ENCODE results near the gene CEP57L1.
"Not testable (repeated sequence)": the region's sequence is repeated elsewhere in the genome, so short reads cannot be mapped to it uniquely, and the experiment has no call there.

Gene CEP57L1

GRCh38 chr6:109117346-109118035 lies 22.2 kb downstream of the CEP57L1 start:
- DNase-seq: no peak

DNA sequence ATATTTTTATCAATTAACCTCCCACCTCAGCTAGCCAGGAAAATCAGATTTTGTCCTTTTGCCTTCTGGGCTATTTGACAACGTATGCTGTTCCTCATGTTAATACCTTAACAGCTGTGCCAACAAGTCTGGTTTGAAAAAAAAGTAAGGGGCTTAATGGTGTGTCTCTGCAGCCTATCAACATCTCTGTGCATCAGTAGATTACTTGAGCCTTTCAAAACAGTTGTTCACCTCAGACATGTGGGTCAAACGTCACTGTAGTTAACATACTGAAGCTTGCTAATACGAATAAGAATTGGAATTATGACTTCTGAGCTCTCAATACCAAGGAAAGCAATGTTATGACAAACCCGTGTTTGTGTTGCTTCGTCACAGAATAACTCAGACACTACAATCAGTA lies 23.0 kb downstream of the CEP57L1 start:
- DNase-seq: no peak

- no peak for DNase-seq
Measured at GRCh38 chr6:109118871-109119354, 23.6 kb downstream of the CEP57L1 start.

DNA sequence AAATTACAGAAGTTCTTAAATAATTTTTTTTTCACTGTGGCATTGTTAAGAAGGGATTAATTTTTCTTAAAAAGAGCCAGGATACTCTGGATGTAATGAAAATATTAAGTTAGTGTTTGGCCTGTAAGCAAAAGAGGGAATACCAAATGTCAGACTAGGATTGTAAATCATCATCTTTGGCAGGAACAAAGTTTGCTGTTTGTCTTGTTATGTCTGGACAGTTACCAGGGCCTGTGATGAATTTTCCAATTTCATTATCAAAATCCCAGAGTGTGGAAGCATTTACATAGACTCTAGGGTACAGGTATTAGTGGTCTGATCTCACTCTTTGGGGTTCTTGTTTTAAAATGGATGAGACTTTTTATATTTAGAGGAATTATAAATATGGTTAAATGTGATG lies 26.1 kb downstream of the CEP57L1 start:
- DNase-seq: no peak

DNA sequence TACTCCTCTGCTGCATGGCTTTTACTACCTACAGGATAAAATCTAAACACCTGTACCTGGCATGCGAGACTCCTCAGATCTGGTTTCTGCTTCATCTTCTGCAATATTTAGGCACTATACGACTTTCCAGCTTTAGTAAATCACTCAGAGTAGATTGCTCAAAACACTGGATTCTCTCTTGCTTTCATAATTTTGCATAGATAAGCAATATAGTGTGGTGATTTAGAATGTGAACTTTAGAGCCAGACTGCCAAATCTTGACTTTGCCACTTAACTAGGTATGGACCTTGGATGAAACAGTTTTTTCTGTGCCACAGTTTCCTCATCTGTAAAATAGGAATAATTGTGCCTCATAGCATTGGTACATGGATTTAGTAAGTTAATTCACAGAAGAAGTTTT lies 28.9 kb downstream of the CEP57L1 start:
- DNase-seq: no peak

DNA sequence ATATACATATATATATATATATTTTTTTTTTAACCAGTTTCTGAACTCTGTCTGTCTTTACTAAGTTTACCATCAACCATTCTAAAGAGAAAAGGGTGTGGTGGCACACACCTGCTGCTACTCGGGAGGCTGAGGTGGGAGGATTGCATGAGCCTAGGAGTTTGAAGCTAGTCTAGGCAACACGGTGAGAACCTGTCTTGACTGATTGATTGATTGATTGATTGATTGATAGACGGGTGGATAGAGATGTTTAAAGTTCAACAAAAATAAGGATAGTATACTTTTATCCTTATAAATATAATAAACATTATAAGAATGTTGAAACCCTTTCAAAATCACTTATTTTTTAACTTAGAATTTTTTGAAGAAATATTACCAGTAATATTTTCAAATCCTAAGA lies 30.2 kb downstream of the CEP57L1 start:
- no peak for DNase-seq

DNA sequence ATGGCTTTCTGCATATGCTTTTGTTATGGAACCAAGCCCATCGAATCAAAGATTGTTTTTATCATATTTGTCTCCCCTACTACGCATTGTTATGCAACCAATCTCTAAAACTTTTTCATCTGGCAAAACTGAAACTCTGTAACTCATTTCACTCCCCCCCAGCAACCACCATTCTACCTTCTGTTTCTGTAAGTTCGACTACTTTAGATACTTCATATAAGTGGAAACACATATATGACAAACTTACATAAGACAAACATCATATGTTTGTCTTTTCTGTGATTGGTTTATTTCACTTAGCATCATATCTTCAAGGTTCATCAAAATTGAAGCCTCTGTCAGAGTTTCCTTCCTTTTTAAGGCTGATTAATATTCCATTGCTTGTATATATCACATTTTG lies 34.8 kb downstream of the CEP57L1 start:
- no peak for DNase-seq

GRCh38 chr6:109135600-109135999 lies 40.3 kb downstream of the CEP57L1 start:
- DNase-seq: not testable (repeated sequence)

- not testable (repeated sequence) for DNase-seq
Measured at GRCh38 chr6:109136039-109136438, 40.7 kb downstream of the CEP57L1 start.

GRCh38 chr6:109136530-109136929 lies 41.2 kb downstream of the CEP57L1 start:
- DNase-seq: not testable (repeated sequence)

DNA sequence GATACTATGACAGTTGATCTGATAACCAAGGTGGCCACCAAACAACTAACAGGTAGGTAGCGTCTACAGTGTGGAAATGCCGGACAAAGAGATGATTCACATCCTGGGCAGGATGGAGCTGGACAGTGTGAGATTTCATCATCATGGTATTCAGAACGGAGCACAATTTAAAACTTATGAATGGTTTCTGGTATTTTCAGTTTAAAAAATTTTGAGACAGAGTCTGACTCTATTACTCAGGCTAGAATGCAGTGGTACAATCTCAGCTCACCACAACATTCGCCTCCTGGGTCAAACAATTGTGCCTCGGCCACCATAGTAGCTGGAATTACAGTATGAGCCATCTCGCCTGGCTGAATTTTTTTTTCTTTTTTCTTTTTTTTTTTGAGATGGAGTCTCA lies 43.8 kb downstream of the CEP57L1 start:
- no peak for DNase-seq

GRCh38 chr6:109142067-109142466 lies 46.8 kb downstream of the CEP57L1 start:
- not testable (repeated sequence) for DNase-seq

- DNase-seq: no peak
Measured at GRCh38 chr6:109143191-109143590, 47.9 kb downstream of the CEP57L1 start.

DNA sequence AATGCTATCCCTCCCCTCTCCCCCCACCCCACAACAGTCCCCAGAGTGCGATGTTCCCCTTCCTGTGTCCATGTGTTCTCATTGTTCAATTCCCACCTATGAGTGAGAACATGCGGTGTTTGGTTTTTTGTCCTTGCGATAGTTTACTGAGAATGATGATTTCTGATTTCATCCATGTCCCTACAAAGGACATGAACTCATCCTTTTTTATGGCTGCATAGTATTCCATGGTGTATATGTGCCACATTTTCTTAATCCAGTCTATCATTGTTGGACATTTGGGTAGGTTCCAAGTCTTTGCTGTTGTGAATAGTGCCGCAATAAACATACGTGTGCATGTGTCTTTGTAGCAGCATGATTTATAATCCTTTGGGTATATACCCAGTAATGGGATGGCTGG lies 52.9 kb downstream of the CEP57L1 start:
- not testable (repeated sequence) for DNase-seq

DNA sequence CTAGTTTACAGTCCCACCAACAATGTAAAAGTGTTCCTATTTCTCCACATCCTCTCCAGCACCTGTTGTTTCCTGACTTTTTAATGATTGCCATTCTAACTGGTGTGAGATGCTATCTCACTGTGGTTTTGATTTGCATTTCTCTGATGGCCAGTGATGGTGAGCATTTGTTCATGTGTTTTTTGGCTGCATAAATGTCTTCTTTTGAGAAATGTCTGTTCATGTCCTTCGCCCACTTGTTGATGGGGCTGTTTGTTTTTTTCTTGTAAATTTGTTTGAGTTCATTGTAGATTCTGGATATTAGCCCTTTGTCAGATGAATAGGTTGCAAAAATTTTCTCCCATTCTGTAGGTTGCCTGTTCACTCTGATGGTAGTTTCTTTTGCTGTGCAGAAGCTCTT lies 53.4 kb downstream of the CEP57L1 start:
- not testable (repeated sequence) for DNase-seq

GRCh38 chr6:109153752-109154151 lies 58.4 kb downstream of the CEP57L1 start:
- no peak for DNase-seq

- no peak for DNase-seq
Measured at GRCh38 chr6:109164331-109164730, 69.0 kb downstream of the CEP57L1 start.

DNA sequence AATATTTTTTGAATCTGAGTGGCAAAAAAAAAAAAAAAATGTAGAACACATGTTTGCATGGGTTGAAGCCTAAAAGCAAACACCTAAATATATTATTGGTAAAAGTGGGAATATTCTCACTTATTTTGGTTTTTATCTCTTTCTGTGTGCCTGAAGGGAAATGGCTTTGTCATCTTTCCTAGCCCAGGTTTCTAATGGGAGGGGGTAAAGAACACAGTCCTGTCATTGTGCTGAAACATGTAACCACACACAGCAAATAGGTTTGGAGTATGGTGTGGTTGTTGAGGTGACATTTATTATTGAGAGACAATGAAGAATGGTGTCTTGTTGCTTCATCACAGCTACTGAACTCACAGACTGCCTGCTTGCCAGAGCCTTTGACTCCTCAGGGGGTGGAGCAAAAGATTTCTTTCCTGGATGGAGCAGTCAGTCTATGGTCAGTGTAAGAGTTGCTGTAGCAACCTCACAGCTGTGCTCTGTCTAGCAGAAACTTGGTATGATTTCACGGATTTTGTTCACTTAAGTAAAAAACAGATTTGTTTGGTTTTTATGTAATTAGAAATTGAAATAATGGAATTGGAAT lies 70.2 kb downstream of the CEP57L1 start:
- DNase-seq: no peak

- no peak for DNase-seq
Measured at GRCh38 chr6:109166673-109167072, 71.4 kb downstream of the CEP57L1 start.

GRCh38 chr6:109167562-109167961 lies 72.3 kb downstream of the CEP57L1 start:
- DNase-seq: no peak

DNA sequence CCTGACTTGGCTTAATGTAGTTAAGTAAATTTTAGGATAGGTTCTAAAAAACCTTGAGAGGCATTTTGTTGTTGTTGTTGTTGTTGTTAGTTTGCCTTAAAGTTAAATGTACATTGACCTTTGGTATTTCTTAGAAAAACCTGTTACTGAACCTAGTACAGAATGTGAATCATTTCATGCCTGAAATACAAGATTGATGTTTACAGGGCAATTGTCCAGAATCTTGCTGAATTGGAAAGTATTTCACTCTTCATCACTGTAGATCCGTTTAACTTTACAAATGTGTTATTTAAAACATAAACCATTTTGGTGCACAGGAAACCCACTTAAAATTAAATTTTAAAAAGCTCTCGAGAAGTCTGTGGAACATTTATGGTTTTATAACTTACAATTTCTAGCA lies 75.0 kb downstream of the CEP57L1 start:
- DNase-seq: no peak

DNA sequence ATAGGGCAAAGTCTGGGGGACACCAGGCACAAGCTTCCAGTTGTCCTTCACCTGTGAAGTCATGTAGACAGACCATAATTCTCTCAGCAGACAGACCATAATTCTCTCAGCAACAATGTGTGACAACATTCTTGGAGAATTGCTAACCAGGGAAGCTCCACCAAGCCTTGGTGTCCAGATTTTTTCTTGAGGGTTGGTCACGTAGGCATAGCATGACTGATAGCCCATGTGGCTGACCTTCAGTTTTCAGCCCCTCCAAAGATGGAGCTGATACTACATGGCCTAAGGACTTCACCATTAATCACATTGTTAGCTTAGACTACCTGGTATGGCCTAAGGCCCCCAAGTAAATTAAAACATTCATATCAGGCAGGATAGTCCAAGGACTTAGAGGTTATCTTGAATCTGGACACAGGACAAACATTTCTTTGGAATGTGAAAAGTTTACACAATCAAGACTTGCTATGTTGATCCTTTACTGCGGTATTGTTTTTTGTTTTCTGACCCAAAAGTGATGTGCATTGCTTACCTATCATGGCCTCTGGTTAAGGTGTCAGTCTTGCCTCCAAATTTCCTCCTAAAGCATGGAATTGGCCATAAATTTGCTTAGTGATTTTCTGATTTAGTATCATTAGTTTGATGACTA lies 76.9 kb downstream of the CEP57L1 start:
- no peak for DNase-seq

- DNase-seq: no peak
Measured at GRCh38 chr6:109174916-109175315, 79.6 kb downstream of the CEP57L1 start.

DNA sequence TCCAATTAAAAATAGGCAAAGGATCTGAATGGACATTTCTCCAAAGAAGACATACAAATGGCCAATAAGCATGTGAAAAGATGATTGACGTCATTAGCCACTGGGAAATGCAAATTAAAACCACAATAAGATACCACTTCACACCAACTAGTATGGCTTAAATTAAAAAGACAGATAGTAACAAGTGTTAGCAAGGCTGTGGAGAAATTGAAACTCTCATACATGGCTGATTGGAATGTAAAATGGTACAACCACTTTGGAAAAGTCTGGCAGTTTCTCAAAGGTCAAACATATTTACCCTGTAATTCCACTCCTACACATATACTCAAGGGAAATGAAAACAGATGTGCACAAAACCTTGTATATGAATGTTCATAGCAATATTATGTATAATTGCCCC lies 83.6 kb downstream of the CEP57L1 start:
- no peak for DNase-seq

Data from activated gamma-delta T cell treated with Interleukin-2 at 50 U/mL for 16 hours (primary cell).